ENCODE results near the gene MOV10L1.
"Not testable (repeated sequence)": the region's sequence is repeated elsewhere in the genome, so short reads cannot be mapped to it uniquely, and the experiment has no call there.

MOV10L1 gene

GRCh38 chr22:50083462-50084079, 6.2 kb upstream of the MOV10L1 start:
- Histone ChIP-seq H3K9ac (ENCODE audit: low read depth, low read length) (no peak overlapping the region), H3K27me3 (ENCODE audit: control insufficient read depth, insufficient read depth, low read length) (no peaks in the 10 kb centered on the region), H3K4me1 (ENCODE audit: control insufficient read depth, insufficient read depth, low read length) (peaks cover 2% of the 10 kb centered on the region)

DNA sequence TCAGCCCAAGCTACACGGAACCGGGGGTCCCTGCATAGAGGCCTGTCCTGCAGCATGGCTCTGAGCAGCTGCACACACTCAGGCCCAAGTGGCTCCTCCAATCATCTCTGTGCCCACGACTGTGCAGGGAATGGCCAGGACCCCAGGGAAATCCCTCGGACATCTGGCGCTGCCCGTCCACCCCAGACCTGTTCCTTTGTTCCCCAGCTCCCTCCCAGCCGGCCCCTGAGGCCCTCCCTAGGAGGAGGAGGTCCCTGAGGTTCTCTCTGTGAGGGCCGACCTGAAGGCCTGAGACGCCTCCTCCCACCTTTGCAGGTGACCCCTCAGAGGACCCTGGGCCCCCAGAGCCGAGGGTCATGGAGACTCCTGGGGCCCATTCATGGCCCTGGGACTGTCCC, 5.7 kb upstream of the MOV10L1 start:
- Histone ChIP-seq H3K27me3 (ENCODE audit: control insufficient read depth, insufficient read depth, low read length) (no peaks in the 10 kb centered on the region), H3K4me1 (ENCODE audit: control insufficient read depth, insufficient read depth, low read length) (peaks cover 2% of the 10 kb centered on the region), H3K4me3 (ENCODE audit: low read depth, low read length) (no peak overlapping the region), H3K36me3 (ENCODE audit: control insufficient read depth, insufficient read depth, low read length) (no peaks in the 10 kb centered on the region), H3K9me3 (ENCODE audit: control insufficient read depth, insufficient read depth, low read length) (no peaks in the 10 kb centered on the region), H3K9ac (ENCODE audit: low read depth, low read length) (no peak overlapping the region)

More at GRCh38 chr22:50083462-50084079, 6.2 kb upstream of the MOV10L1 start:
- H3K4me3 ChIP-seq (ENCODE audit: low read depth, low read length): no peak overlapping the region
- no peaks in the 10 kb centered on the region for H3K9me3 ChIP-seq (ENCODE audit: control insufficient read depth, insufficient read depth, low read length)
- no peaks in the 10 kb centered on the region for H3K36me3 ChIP-seq (ENCODE audit: control insufficient read depth, insufficient read depth, low read length)

- Histone ChIP-seq H3K36me3 (ENCODE audit: control insufficient read depth, insufficient read depth, low read length) (no peaks in the 10 kb centered on the region), H3K9ac (ENCODE audit: low read depth, low read length) (no peak overlapping the region), H3K4me1 (ENCODE audit: control insufficient read depth, insufficient read depth, low read length) (peaks cover 2% of the 10 kb centered on the region), H3K27me3 (ENCODE audit: control insufficient read depth, insufficient read depth, low read length) (no peaks in the 10 kb centered on the region), H3K4me3 (ENCODE audit: low read depth, low read length) (no peak overlapping the region), H3K9me3 (ENCODE audit: control insufficient read depth, insufficient read depth, low read length) (no peaks in the 10 kb centered on the region)
These were observed 5.2 kb upstream of the MOV10L1 start for GRCh38 chr22:50084614-50085021.

DNA sequence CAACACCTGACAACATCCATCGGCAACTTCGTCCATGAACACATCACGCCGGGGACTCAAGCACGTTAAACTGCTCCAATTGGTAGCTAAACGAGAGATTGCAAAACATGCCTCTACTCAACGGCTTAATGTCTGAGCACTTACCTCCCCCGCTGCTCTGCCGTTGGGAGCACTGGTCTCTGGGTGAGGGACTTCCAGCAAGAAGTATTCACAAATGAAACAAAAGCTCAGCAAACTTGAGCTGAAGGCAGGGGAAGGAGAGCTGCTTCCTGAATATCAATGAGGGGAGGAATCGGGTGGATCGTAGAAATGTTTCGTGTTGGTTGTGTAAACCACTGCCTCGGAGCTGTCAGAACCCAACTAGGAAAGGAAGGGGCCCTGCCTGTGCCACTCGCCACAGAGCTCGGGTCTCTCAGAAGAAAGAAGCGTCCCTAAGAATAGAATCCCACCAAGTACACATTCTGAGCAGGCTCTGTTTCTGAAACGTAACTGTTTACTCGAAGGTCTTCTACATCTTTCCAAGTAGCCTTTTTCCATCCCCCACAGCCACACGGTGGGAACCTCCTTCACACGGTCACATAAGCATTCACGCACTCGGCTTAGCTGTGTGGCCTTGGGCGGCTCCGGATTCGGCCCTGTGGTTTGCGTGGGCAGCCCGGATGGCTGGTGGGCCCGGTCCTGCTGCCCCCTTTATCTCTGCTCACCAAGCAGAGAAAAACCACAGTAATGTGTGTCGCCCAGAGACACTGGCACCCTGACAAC, 4.4 kb upstream of the MOV10L1 start, which contains the start of gene MLC1:
MLC1 (minus strand) TSS at position 216 of the 762 bp plus-strand sequence. CDS start 524 bp downstream, outside the sequence.
- Histone ChIP-seq H3K36me3 (ENCODE audit: control insufficient read depth, insufficient read depth, low read length) (no peaks in the 10 kb centered on the region), H3K9ac (ENCODE audit: low read depth, low read length) (no peak within 1 kb of the TSS), H3K4me3 (ENCODE audit: low read depth, low read length) (no peak within 1 kb of the TSS), H3K9me3 (ENCODE audit: control insufficient read depth, insufficient read depth, low read length) (no peaks in the 10 kb centered on the region), H3K4me1 (ENCODE audit: control insufficient read depth, insufficient read depth, low read length) (peaks cover 2% of the 10 kb centered on the region), H3K27me3 (ENCODE audit: control insufficient read depth, insufficient read depth, low read length) (no peaks in the 10 kb centered on the region)

DNA sequence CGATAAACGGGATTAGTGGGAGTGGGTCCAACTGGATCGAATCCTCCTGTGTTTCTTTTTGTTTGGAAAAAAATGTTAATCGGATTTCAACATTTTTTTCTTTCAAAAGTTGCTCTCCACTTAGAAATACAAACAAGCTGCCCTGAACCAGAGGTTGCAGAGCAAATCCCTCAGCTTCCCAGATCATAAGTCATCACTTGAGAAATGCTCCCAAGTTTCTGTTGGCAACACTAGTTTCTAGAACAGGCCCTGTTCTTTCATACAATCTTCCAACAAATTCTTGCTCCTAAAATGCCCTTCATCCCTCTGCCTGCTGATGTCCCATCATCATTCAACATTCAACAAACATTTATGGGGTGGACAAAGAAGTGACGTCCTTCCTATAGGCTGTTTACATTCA, 3.3 kb upstream of the MOV10L1 start:
- peaks cover 1% of the 10 kb centered on the region for H3K27me3 ChIP-seq (ENCODE audit: control insufficient read depth, insufficient read depth, low read length)
- peaks cover 2% of the 10 kb centered on the region for H3K4me1 ChIP-seq (ENCODE audit: control insufficient read depth, insufficient read depth, low read length)
- H3K4me3 ChIP-seq (ENCODE audit: low read depth, low read length): no peak overlapping the region
- no peaks in the 10 kb centered on the region for H3K9me3 ChIP-seq (ENCODE audit: control insufficient read depth, insufficient read depth, low read length)
- no peak overlapping the region for H3K9ac ChIP-seq (ENCODE audit: low read depth, low read length)
- H3K36me3 ChIP-seq (ENCODE audit: control insufficient read depth, insufficient read depth, low read length): no peaks in the 10 kb centered on the region

DNA sequence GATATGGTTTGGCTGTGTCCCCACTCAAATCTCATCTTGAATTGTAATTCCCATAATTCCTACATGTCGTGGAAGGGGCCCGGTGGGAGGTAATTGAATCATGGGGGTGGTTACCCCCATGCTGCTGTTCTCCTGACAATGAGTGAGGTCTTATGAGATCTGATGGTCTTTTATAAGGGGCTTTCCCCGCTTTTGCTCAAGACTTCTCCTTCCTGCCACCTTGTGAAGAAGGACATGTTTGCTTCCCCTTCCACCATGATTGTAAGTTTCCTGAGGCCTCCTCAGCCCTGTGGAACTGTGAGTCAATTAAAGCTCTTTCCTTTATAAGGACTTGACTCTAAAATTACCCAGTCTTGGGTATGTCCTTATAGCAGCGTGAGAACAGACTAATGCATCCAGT, 2.8 kb upstream of the MOV10L1 start:
- H3K9ac ChIP-seq (ENCODE audit: low read depth, low read length); H3K36me3 ChIP-seq (ENCODE audit: control insufficient read depth, insufficient read depth, low read length); H3K27me3 ChIP-seq (ENCODE audit: control insufficient read depth, insufficient read depth, low read length); H3K4me3 ChIP-seq (ENCODE audit: low read depth, low read length); H3K4me1 ChIP-seq (ENCODE audit: control insufficient read depth, insufficient read depth, low read length); H3K9me3 ChIP-seq (ENCODE audit: control insufficient read depth, insufficient read depth, low read length): not testable (repeated sequence)

GRCh38 chr22:50087646-50088045, 2.2 kb upstream of the MOV10L1 start:
- no peak overlapping the region for H3K9ac ChIP-seq (ENCODE audit: low read depth, low read length)
- no peaks in the 10 kb centered on the region for H3K36me3 ChIP-seq (ENCODE audit: control insufficient read depth, insufficient read depth, low read length)
- H3K4me3 ChIP-seq (ENCODE audit: low read depth, low read length): no peak overlapping the region
- peaks cover 2% of the 10 kb centered on the region for H3K27me3 ChIP-seq (ENCODE audit: control insufficient read depth, insufficient read depth, low read length)
- no peaks in the 10 kb centered on the region for H3K9me3 ChIP-seq (ENCODE audit: control insufficient read depth, insufficient read depth, low read length)
- H3K4me1 ChIP-seq (ENCODE audit: control insufficient read depth, insufficient read depth, low read length): peaks cover 2% of the 10 kb centered on the region

- H3K4me1 ChIP-seq (ENCODE audit: control insufficient read depth, insufficient read depth, low read length): peaks cover 2% of the 10 kb centered on the region
- H3K36me3 ChIP-seq (ENCODE audit: control insufficient read depth, insufficient read depth, low read length): no peaks in the 10 kb centered on the region
- H3K27me3 ChIP-seq (ENCODE audit: control insufficient read depth, insufficient read depth, low read length): peaks cover 2% of the 10 kb centered on the region
- no peak overlapping the region for H3K4me3 ChIP-seq (ENCODE audit: low read depth, low read length)
- H3K9ac ChIP-seq (ENCODE audit: low read depth, low read length): no peak overlapping the region
- no peaks in the 10 kb centered on the region for H3K9me3 ChIP-seq (ENCODE audit: control insufficient read depth, insufficient read depth, low read length)
These were observed 1.7 kb upstream of the MOV10L1 start for GRCh38 chr22:50088096-50088495.

DNA sequence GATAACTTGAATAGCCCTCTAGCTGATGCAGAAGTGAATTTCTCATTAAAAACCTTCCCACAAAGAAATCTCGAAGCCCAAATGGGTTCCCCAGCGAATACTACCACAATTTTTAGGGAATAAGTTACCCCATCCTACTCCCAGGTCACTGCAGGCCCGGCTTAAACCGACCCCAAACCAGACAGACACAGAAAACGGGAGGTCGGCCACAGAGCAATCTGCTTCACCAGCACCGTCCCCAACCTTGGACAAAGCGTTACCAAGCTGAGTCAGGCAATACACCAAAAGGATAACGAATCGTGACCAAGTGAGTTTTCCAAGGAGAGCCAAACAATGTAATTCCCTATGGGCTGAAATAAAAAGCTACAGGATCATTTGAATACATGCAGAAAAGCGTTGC, 575 bp upstream of the MOV10L1 start:
- Histone ChIP-seq H3K4me1 (ENCODE audit: control insufficient read depth, insufficient read depth, low read length) (no peaks in the 10 kb centered on the region), H3K9me3 (ENCODE audit: control insufficient read depth, insufficient read depth, low read length) (no peaks in the 10 kb centered on the region), H3K4me3 (ENCODE audit: low read depth, low read length) (no peak overlapping the region), H3K27me3 (ENCODE audit: control insufficient read depth, insufficient read depth, low read length) (peaks cover 2% of the 10 kb centered on the region), H3K9ac (ENCODE audit: low read depth, low read length) (no peak overlapping the region), H3K36me3 (ENCODE audit: control insufficient read depth, insufficient read depth, low read length) (no peaks in the 10 kb centered on the region)

- no peaks in the 10 kb centered on the region for H3K9me3 ChIP-seq (ENCODE audit: control insufficient read depth, insufficient read depth, low read length)
- H3K36me3 ChIP-seq (ENCODE audit: control insufficient read depth, insufficient read depth, low read length): no peaks in the 10 kb centered on the region
- no peaks in the 10 kb centered on the region for H3K4me1 ChIP-seq (ENCODE audit: control insufficient read depth, insufficient read depth, low read length)
- no peak overlapping the region for H3K4me3 ChIP-seq (ENCODE audit: low read depth, low read length)
- no peak overlapping the region for H3K9ac ChIP-seq (ENCODE audit: low read depth, low read length)
- peaks cover 2% of the 10 kb centered on the region for H3K27me3 ChIP-seq (ENCODE audit: control insufficient read depth, insufficient read depth, low read length)
These were observed 557 bp downstream of the MOV10L1 start for GRCh38 chr22:50090412-50090714.

DNA sequence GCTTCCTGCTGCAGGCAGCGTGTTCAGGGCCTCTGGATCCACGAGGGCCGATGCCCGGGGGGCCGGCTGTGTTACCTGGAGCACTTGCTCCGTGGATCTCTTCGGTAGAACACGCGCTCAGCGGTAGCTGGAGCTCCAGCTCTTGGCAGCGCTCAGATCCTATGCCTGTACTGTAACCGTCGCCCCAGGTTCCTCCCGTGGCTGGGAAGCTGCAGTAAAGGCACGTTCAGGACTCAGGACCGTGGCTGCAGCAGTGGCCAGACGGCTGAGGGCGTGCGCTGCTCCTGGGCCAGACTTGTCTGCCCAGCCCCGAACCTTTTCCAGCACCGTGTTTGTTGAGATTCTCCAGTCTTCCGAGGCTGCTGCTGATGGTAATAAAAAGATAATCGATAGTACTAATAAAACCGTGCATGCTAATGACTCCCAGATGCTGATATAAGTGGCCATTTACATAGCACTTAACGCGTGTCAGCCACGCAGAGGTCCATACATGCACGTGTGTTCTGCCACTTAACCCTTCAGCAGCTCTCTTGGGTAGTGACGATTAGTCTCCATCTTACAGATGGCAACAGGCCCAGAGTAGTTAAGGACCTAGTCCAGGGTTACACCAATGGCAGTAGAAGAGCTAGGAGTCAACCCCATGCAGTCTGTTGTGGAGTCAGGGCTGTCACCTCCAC, 1.4 kb downstream of the MOV10L1 start:
- Histone ChIP-seq H3K36me3 (ENCODE audit: control insufficient read depth, insufficient read depth, low read length) (no peaks in the 10 kb centered on the region), H3K27me3 (ENCODE audit: control insufficient read depth, insufficient read depth, low read length) (peaks cover 2% of the 10 kb centered on the region), H3K4me1 (ENCODE audit: control insufficient read depth, insufficient read depth, low read length) (no peaks in the 10 kb centered on the region), H3K9ac (ENCODE audit: low read depth, low read length) (no peak overlapping the region), H3K4me3 (ENCODE audit: low read depth, low read length) (no peak overlapping the region), H3K9me3 (ENCODE audit: control insufficient read depth, insufficient read depth, low read length) (no peaks in the 10 kb centered on the region)

- no peak overlapping the region for H3K4me3 ChIP-seq (ENCODE audit: low read depth, low read length)
- no peaks in the 10 kb centered on the region for H3K4me1 ChIP-seq (ENCODE audit: control insufficient read depth, insufficient read depth, low read length)
- H3K9ac ChIP-seq (ENCODE audit: low read depth, low read length): no peak overlapping the region
- H3K36me3 ChIP-seq (ENCODE audit: control insufficient read depth, insufficient read depth, low read length): no peaks in the 10 kb centered on the region
- H3K27me3 ChIP-seq (ENCODE audit: control insufficient read depth, insufficient read depth, low read length): peaks cover 2% of the 10 kb centered on the region
- no peaks in the 10 kb centered on the region for H3K9me3 ChIP-seq (ENCODE audit: control insufficient read depth, insufficient read depth, low read length)
These were observed 2.5 kb downstream of the MOV10L1 start for GRCh38 chr22:50092342-50092741.
